ENCODE results near the gene EIF4E2.
"Not testable (repeated sequence)": the region's sequence is repeated elsewhere in the genome, so short reads cannot be mapped to it uniquely, and the experiment has no call there.

The EIF4E2 gene

DNA sequence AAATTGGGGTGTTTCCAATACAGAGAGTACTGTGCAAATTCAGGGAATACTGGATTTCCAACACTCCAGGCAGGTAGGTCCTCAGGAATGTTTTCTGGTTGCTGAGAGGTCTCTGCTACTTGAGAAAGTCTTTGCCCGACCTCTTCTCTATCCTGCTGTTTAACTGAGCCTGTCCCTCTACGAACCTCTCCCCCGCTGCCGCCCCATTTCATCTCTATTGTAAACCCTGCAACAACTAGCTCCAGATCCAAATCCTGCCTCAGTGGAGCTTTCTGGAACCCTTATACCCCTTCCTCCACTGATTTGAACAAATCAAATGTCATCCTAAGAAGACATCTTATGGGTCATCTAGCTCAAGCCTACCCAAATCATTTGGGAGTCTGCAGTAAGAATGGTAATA lies 1.3 kb downstream of the EIF4E2 start:
- no peak for TF ChIP-seq POLR2AphosphoS5 (IDR thresholded peaks at IDR 0.05; ENCODE audit: low read depth, low read length)
- TF ChIP-seq POLR2A (IDR thresholded peaks at IDR 0.05; ENCODE audit: low read depth, low read length) = no peak
- DNase-seq (ENCODE audit: insufficient read length) (no peak), FAIRE-seq (no peak)

DNA sequence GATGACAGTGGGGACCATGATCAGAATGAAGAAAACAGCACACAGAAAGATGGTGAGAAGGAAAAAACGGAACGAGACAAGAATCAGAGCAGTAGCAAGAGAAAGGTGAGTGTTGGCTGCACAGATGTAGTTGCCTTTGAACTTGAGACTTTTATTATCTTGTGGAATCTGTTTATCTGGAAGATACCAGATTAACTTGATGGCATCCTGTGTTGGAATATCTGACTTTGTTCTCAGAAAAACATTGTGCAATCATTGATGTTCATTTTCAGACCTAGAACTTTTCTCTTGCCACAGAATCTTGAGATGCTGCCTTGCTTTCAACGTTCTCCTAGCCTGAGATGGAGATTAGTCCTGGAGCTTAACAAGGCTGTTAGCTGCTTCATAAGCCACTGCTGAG lies 5.9 kb downstream of the EIF4E2 start:
- DNase-seq (ENCODE audit: insufficient read length) = no peak
- TF ChIP-seq POLR2AphosphoS5 (IDR thresholded peaks at IDR 0.05; ENCODE audit: low read depth, low read length) (no peak), TAF1 (IDR thresholded peaks at IDR 0.05; ENCODE audit: borderline replicate concordance, low read depth, low read length) (no peak), POLR2A (IDR thresholded peaks at IDR 0.05; ENCODE audit: low read depth, low read length) (no peak)
- FAIRE-seq = no peak

DNA sequence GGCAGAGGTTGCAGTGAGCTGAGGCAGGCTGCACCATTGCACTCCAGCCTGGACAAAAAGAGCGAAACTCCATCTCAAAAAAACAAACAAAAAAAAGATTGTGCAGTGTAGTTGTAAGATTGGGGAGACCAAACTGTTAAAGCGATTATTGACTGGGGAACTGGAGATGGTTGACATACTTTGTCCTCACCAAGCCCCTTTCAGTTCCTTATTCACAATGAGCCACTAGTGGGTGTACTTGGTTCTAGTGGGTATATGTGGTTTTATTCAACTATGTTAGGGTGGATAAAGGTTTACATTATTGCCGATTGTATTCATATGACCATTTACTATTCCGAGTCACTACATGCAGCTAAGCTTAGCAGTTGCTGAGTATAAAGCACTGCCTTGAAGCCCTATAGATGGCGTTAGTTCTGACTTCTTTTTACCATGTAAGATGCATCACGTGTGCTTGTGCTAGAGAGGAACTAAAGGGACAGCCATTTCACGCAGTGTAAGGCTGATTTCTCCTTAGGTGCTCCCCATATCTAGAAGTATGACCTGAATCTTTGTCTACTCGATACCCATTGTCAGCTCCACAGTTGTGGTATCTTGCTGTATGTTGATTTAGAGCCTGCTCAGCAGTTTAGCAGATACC lies 12.1 kb downstream of the EIF4E2 start:
- TF ChIP-seq POLR2A (IDR thresholded peaks at IDR 0.05; ENCODE audit: low read depth, low read length) (no peak), POLR2AphosphoS5 (IDR thresholded peaks at IDR 0.05; ENCODE audit: low read depth, low read length) (no peak; the same call in 1 of the 2 replicates), TAF1 (IDR thresholded peaks at IDR 0.05; ENCODE audit: borderline replicate concordance, low read depth, low read length) (no peak)
- no peak for DNase-seq (ENCODE audit: insufficient read length)
- FAIRE-seq = no peak

DNA sequence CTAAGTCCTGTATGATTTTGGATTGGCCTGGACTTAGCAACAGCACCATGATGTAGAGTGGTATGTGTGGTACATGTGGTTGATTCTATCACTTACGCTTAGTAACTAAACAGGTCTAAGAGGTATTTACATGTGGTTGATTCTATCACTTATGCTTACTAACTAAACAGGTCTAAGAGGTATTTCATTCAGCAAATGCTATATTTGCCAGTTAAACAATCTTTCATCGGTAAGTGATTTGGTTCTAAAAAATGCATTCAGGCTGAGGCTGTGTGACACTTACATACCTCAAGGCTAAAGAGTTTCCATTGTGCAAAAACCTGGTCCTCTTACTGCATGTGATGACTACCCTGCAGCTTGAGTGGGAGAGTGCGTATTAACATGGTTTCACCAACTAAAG lies 13.1 kb downstream of the EIF4E2 start:
- FAIRE-seq = no peak
- no peak for DNase-seq (ENCODE audit: insufficient read length)
- TF ChIP-seq POLR2A (IDR thresholded peaks at IDR 0.05; ENCODE audit: low read depth, low read length) = no peak
- no peak for TF ChIP-seq POLR2AphosphoS5 (IDR thresholded peaks at IDR 0.05; ENCODE audit: low read depth, low read length)
- no peak for TF ChIP-seq TAF1 (IDR thresholded peaks at IDR 0.05; ENCODE audit: borderline replicate concordance, low read depth, low read length)

- TF ChIP-seq POLR2A (IDR thresholded peaks at IDR 0.05; ENCODE audit: low read depth, low read length) (no peak), TAF1 (IDR thresholded peaks at IDR 0.05; ENCODE audit: borderline replicate concordance, low read depth, low read length) (no peak), POLR2AphosphoS5 (IDR thresholded peaks at IDR 0.05; ENCODE audit: low read depth, low read length) (no peak)
- DNase-seq (ENCODE audit: insufficient read length) = no peak
- FAIRE-seq = no peak
These were observed 17.2 kb downstream of the EIF4E2 start for GRCh38 chr2:232567721-232568120.

- TF ChIP-seq POLR2A (IDR thresholded peaks at IDR 0.05; ENCODE audit: low read depth, low read length) (no peak), TAF1 (IDR thresholded peaks at IDR 0.05; ENCODE audit: borderline replicate concordance, low read depth, low read length) (no peak), POLR2AphosphoS5 (IDR thresholded peaks at IDR 0.05; ENCODE audit: low read depth, low read length) (no peak)
- DNase-seq (ENCODE audit: insufficient read length) = no peak
- FAIRE-seq = no peak
These were observed 17.7 kb downstream of the EIF4E2 start for GRCh38 chr2:232568161-232568560.

GRCh38 chr2:232569541-232569940 lies 19.1 kb downstream of the EIF4E2 start:
- DNase-seq (ENCODE audit: insufficient read length) = no peak

DNA sequence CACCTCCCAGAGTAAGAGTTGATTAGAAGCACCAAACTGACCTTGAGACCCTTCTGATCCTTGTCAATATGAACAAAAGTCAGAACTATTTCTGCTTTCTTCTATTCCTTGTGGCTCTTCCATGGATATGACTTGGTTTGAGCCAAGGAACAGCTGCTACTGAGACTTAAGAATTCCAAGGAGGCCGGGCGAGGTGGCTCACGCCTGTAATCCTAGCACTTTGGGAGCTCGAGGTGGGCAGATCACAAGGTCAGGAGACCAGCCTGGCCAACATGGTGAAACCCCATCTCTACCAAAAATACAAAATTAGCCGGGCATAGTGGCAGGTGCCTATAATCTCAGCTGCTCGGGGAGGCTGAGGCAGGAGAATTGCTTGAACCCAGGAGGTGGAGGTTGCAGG lies 20.0 kb downstream of the EIF4E2 start:
- DNase-seq (ENCODE audit: insufficient read length); FAIRE-seq: not testable (repeated sequence)

More at GRCh38 chr2:232569541-232569940, 19.1 kb downstream of the EIF4E2 start:
- FAIRE-seq = no peak
- TF ChIP-seq POLR2AphosphoS5 (IDR thresholded peaks at IDR 0.05; ENCODE audit: low read depth, low read length) (no peak), TAF1 (IDR thresholded peaks at IDR 0.05; ENCODE audit: borderline replicate concordance, low read depth, low read length) (no peak), POLR2A (IDR thresholded peaks at IDR 0.05; ENCODE audit: low read depth, low read length) (no peak)

- TF ChIP-seq POLR2A (IDR thresholded peaks at IDR 0.05; ENCODE audit: low read depth, low read length) (no peak), TAF1 (IDR thresholded peaks at IDR 0.05; ENCODE audit: borderline replicate concordance, low read depth, low read length) (no peak), POLR2AphosphoS5 (IDR thresholded peaks at IDR 0.05; ENCODE audit: low read depth, low read length) (no peak; the same call in 1 of the 2 replicates)
- no peak for FAIRE-seq
These were observed 20.6 kb downstream of the EIF4E2 start for GRCh38 chr2:232571026-232571474.

DNA sequence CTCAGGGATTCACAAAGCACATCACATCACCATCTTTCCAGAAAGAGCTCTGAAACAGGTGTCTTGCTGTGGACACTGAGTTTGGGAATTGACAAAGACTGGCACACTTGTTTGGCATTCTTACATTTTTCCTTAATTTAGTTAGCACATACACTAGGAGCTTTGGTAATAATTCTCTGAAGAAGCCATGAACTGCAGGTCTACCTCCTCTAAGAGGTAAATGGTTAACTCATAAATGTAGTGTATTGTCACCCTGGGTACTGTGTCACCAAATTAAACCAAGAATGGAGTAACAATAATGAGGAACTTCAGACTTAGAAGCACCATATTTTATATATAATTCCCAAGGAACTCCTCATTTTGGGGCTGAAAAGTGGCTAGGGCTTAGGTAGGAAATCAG lies 22.6 kb downstream of the EIF4E2 start:
- no peak for FAIRE-seq
- DNase-seq (ENCODE audit: insufficient read length) = no peak
- no peak for TF ChIP-seq TAF1 (IDR thresholded peaks at IDR 0.05; ENCODE audit: borderline replicate concordance, low read depth, low read length)
- TF ChIP-seq POLR2AphosphoS5 (IDR thresholded peaks at IDR 0.05; ENCODE audit: low read depth, low read length) = no peak
- TF ChIP-seq POLR2A (IDR thresholded peaks at IDR 0.05; ENCODE audit: low read depth, low read length) = no peak

More at GRCh38 chr2:232571026-232571474, 20.6 kb downstream of the EIF4E2 start:
- no peak for DNase-seq (ENCODE audit: insufficient read length)

- no peak for TF ChIP-seq TAF1 (IDR thresholded peaks at IDR 0.05; ENCODE audit: borderline replicate concordance, low read depth, low read length)
- DNase-seq (ENCODE audit: insufficient read length) (no peak), FAIRE-seq (no peak)
These were observed 23.4 kb downstream of the EIF4E2 start for GRCh38 chr2:232573771-232574435.

DNA sequence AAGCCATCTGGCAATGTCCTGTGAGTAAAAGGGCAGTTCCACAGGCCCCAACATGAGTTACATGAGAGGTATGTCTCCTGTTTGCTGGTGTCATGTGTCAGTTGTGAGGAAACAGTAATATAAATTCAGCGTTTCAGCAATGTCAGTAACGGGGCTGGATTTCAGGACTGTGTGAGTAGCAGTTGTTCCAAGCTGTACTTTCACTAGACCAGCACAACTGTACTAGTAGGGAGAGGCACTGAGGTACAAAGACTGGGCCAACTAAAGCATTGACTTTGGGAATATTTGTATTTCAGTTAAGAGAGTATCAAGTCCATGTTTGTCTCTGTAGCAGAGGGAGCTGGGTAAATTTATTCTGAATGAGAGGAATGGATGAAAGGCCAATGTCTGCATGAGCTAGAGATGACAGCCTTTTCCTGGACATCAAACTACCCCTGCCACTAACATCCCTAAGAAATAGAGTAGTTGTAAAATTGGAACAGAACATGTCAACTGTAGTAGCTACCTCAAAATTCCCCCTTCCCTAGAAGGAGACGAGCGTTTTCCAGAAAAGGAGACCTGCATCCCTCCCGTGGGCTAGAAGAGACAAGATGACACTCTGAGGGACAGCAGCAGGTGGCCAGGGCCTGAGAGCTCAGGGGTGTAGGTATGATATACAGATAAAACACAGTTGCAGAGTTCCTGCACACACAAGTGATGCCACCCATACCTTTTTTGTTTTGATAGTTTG lies 24.4 kb downstream of the EIF4E2 start:
- DNase-seq (ENCODE audit: insufficient read length) (no peak), FAIRE-seq (no peak)
- TF ChIP-seq POLR2A (IDR thresholded peaks at IDR 0.05; ENCODE audit: low read depth, low read length) = no peak
- no peak for TF ChIP-seq TAF1 (IDR thresholded peaks at IDR 0.05; ENCODE audit: borderline replicate concordance, low read depth, low read length)
- TF ChIP-seq POLR2AphosphoS5 (IDR thresholded peaks at IDR 0.05; ENCODE audit: low read depth, low read length) = no peak
